ENCODE data around the gene DNAH2. TPM values are rescaled to one million over a fixed set of nuclear protein-coding genes. Genes with fewer than 3 reads are reported as not detected.

DNAH2 gene
- total RNA-seq, 1 donor from 2014 or later, result not detected

- no peak for DNase-seq
These were observed 106.0 kb downstream of the DNAH2 start for GRCh38 chr17:7823581-7824001.

GRCh38 chr17:7824021-7824924, 106.7 kb downstream of the DNAH2 start:
- DNase-seq, result no peak

- DNase-seq, result no peak
These were observed 107.9 kb downstream of the DNAH2 start for GRCh38 chr17:7825206-7825990.

- DNase-seq, result no peak
These were observed 113.1 kb downstream of the DNAH2 start for GRCh38 chr17:7830616-7831015.

GRCh38 chr17:7831233-7831632, 113.7 kb downstream of the DNAH2 start:
- no peak for DNase-seq

- no peak for DNase-seq
These were observed 114.9 kb downstream of the DNAH2 start for GRCh38 chr17:7832431-7832830.

GRCh38 chr17:7833011-7833794, 115.7 kb downstream of the DNAH2 start:
- no peak for DNase-seq

GRCh38 chr17:7833795-7834541, 116.4 kb downstream of the DNAH2 start, which contains the start of gene KDM6B:
Gene KDM6B (plus strand): TSS chr17:7834217. CDS start chr17:7845555, 11,338 bp downstream.
- peak; percentile 94 for DNase-seq

GRCh38 chr17:7834542-7834956, 117.0 kb downstream of the DNAH2 start:
- DNase-seq, result no peak

- DNase-seq, result peak; percentile 99
These were observed 117.6 kb downstream of the DNAH2 start for GRCh38 chr17:7834957-7835813.

GRCh38 chr17:7835814-7836595, 118.5 kb downstream of the DNAH2 start:
- peak; percentile 59 for DNase-seq

GRCh38 chr17:7836596-7837407, 119.3 kb downstream of the DNAH2 start:
- DNase-seq, result peak; percentile 97

GRCh38 chr17:7837408-7838088, 120.0 kb downstream of the DNAH2 start:
- DNase-seq, result peak; percentile 25

GRCh38 chr17:7838090-7839075, 120.8 kb downstream of the DNAH2 start:
- DNase-seq, result peak; percentile 54

- no peak for DNase-seq
These were observed 121.8 kb downstream of the DNAH2 start for GRCh38 chr17:7839190-7839875.

- no peak for DNase-seq
These were observed 122.3 kb downstream of the DNAH2 start for GRCh38 chr17:7839876-7840261.

- DNase-seq, result no peak
These were observed 122.9 kb downstream of the DNAH2 start for GRCh38 chr17:7840441-7840840.

Data from dermis blood vessel endothelial cell (primary cell).